Osteocyte (in vitro differentiated cells): ENCODE measurements around the gene MNS1. TPM values are rescaled to one million over a fixed set of nuclear protein-coding genes. Genes with fewer than 3 reads are reported as not detected.

Experiments used
- DNase-seq: peaks from one replicate; pipeline ENCODE4 v3.0.0; 2021; ENCODE audit warnings: mixed read lengths; ENCODE audit not compliant: unreplicated experiment; ENCODE audit errors: extremely low spot score
- H3K27ac Mint-ChIP-seq: one replicate; pipeline ENCODE4 v1.8.0; 2021; ENCODE audit warnings: mild to moderate bottlenecking, mixed read lengths; ENCODE audit not compliant: unreplicated experiment
- H3K27me3 Mint-ChIP-seq: one replicate; pipeline ENCODE4 v1.8.0; 2021; ENCODE audit warnings: mixed read lengths; ENCODE audit not compliant: unreplicated experiment
- H3K36me3 Mint-ChIP-seq: one replicate; pipeline ENCODE4 v1.8.0; 2021; ENCODE audit warnings: mixed read lengths; ENCODE audit not compliant: unreplicated experiment
- H3K4me1 Mint-ChIP-seq: one replicate; pipeline ENCODE4 v1.8.0; 2021; ENCODE audit warnings: mixed read lengths; ENCODE audit not compliant: unreplicated experiment
- H3K4me3 Mint-ChIP-seq: one replicate; pipeline ENCODE4 v1.8.0; 2021; ENCODE audit warnings: mild to moderate bottlenecking, moderate library complexity, mixed read lengths; ENCODE audit not compliant: unreplicated experiment
- H3K9me3 Mint-ChIP-seq: one replicate; pipeline ENCODE4 v1.8.0; 2021; ENCODE audit warnings: mixed read lengths; ENCODE audit not compliant: unreplicated experiment
- CTCF ChIP-seq: fragments of 200-600 bp; sonication (generic); IDR thresholded peaks from 2 replicates; pipeline ENCODE4 v1.5.0; 2021; ENCODE audit warnings: antibody characterized with exemption, mild to moderate bottlenecking, moderate library complexity
- total RNA-seq: library from RNA; stranded (reverse); gene quantifications from 2 replicates; pipeline ENCODE4 v1.2.1, GENCODE V29; 2021

MNS1 gene
- total RNA-seq, 1 donor from 2014 or later: 2.5 TPM

- no peak overlapping the region for H3K27ac Mint-ChIP-seq
- no peak for DNase-seq
- H3K4me1 Mint-ChIP-seq: no peaks in the 10 kb centered on the region
- H3K36me3 Mint-ChIP-seq: no peaks in the 10 kb centered on the region
- no peaks in the 10 kb centered on the region for H3K9me3 Mint-ChIP-seq
- no peak overlapping the region for H3K4me3 Mint-ChIP-seq
- no peak for TF ChIP-seq CTCF
- no peaks in the 10 kb centered on the region for H3K27me3 Mint-ChIP-seq
Measured at GRCh38 chr15:56390739-56391267, 74.1 kb downstream of the MNS1 start.

- no peak overlapping the region for H3K27ac Mint-ChIP-seq
- H3K36me3 Mint-ChIP-seq: no peaks in the 10 kb centered on the region
- no peaks in the 10 kb centered on the region for H3K27me3 Mint-ChIP-seq
- DNase-seq: no peak
- peaks cover 4% of the 10 kb centered on the region for H3K9me3 Mint-ChIP-seq
- no peaks in the 10 kb centered on the region for H3K4me1 Mint-ChIP-seq
- TF ChIP-seq CTCF: no peak
- H3K4me3 Mint-ChIP-seq: no peak overlapping the region
Measured at GRCh38 chr15:56385908-56386307, 79.0 kb downstream of the MNS1 start.

GRCh38 chr15:56383010-56383409 lies 81.9 kb downstream of the MNS1 start:
- H3K9me3 Mint-ChIP-seq: peaks cover 26% of the 10 kb centered on the region
- no peaks in the 10 kb centered on the region for H3K27me3 Mint-ChIP-seq
- no peaks in the 10 kb centered on the region for H3K4me1 Mint-ChIP-seq
- no peak for TF ChIP-seq CTCF
- DNase-seq: no peak
- H3K27ac Mint-ChIP-seq: no peak overlapping the region
- H3K36me3 Mint-ChIP-seq: no peaks in the 10 kb centered on the region
- no peak overlapping the region for H3K4me3 Mint-ChIP-seq

Other genes starting within 250 kb of the MNS1 start
- gene RFX7, start 221.3 kb downstream of the MNS1 start, total RNA-seq: 20.2 and 21.3 TPM in 2 replicates
- 2.4 and 4.3 TPM in 2 replicates for gene TEX9, start 99.7 kb downstream of the MNS1 start, total RNA-seq